Fibroblast of lung (primary cell): Measurements from ENCODE around the gene JAKMIP1.

ENCODE experiments used
- CTCF ChIP-seq, 2 donors: IDR thresholded peaks in 1 of 2; conservative IDR thresholded peaks in 1 of 2; 1 replicate in 1 of 2; 2 replicates in 1 of 2; pipeline ENCODE4 v1.5.1; 2011 to 2012; ENCODE audit warnings: low read length in 2 of 2, control low read depth in 1 of 2, inconsistent platforms in 1 of 2, low read depth in 1 of 2, mild to moderate bottlenecking in 1 of 2
- EZH2 ChIP-seq: IDR thresholded peaks from 2 replicates; pipeline ENCODE4 v1.5.1; 2012; ENCODE audit warnings: low read length, control low read depth, mild to moderate bottlenecking; ENCODE audit errors: missing control alignments

- no peak for TF ChIP-seq CTCF (conservative IDR thresholded peaks at IDR 0.05 in 1 of 2, IDR thresholded peaks at IDR 0.05 in 1 of 2; ENCODE audit: low read depth in 1 of 2, low read length in 2 of 2)
- TF ChIP-seq EZH2: no peak
These were observed 146.0 kb downstream of the JAKMIP1 start for GRCh38 chr4:6054162-6054922.
